NCI-H2107 treated with DMSO at 0.1 percent for 48 hours (cell line): Measurements from ENCODE around the gene DDX24.

Experiments used
- DNase-seq: peaks from one replicate; lab custom pipeline; 2025; ENCODE audit not compliant: unreplicated experiment; lab: John Stamatoyannopoulos, UW

DDX24 gene

GRCh38 chr14:94080621-94081385 is at the start of gene DDX24, which contains the start of gene IFI27L1:
DDX24 (minus strand) TSS chr14:94081202; CDS start chr14:94079742, 1,460 bp downstream.
IFI27L1 (plus strand) TSS chr14:94081310; CDS start chr14:94096938, 15,628 bp downstream.
- DNase-seq, result peak; percentile 89

- no peak for DNase-seq
Measured at GRCh38 chr14:94129758-94130414, 48.9 kb upstream of the DDX24 start.

- peak; percentile 39 for DNase-seq
Measured at GRCh38 chr14:94129111-94129757, 48.2 kb upstream of the DDX24 start, which contains the start of gene IFI27L2. IFI27L2 (minus strand) TSS chr14:94129604; CDS start chr14:94129564, 40 bp downstream.

GRCh38 chr14:94128216-94128839 is 47.3 kb upstream of the DDX24 start:
- no peak for DNase-seq

GRCh38 chr14:94127330-94127729 is 46.3 kb upstream of the DDX24 start:
- DNase-seq, result no peak

- no peak for DNase-seq
Measured at GRCh38 chr14:94126800-94127199, 45.8 kb upstream of the DDX24 start.

- DNase-seq, result no peak
Measured at GRCh38 chr14:94126419-94126677, 45.3 kb upstream of the DDX24 start.

- DNase-seq, result no peak
Measured at GRCh38 chr14:94125659-94126418, 44.8 kb upstream of the DDX24 start.

- no peak for DNase-seq
Measured at GRCh38 chr14:94124582-94125377, 43.8 kb upstream of the DDX24 start.

GRCh38 chr14:94123868-94124267 is 42.9 kb upstream of the DDX24 start:
- no peak for DNase-seq

- no peak for DNase-seq
Measured at GRCh38 chr14:94123296-94123695, 42.3 kb upstream of the DDX24 start.

- DNase-seq, result no peak
Measured at GRCh38 chr14:94122438-94122837, 41.4 kb upstream of the DDX24 start.

- no peak for DNase-seq
Measured at GRCh38 chr14:94121485-94121884, 40.5 kb upstream of the DDX24 start.

- no peak for DNase-seq
Measured at GRCh38 chr14:94120667-94121340, 39.8 kb upstream of the DDX24 start.

- no peak for DNase-seq
Measured at GRCh38 chr14:94119071-94119470, 38.1 kb upstream of the DDX24 start.

- no peak for DNase-seq
Measured at GRCh38 chr14:94117856-94118255, 36.9 kb upstream of the DDX24 start.

GRCh38 chr14:94116701-94117100 is 35.7 kb upstream of the DDX24 start:
- DNase-seq, result no peak

GRCh38 chr14:94115631-94116030 is 34.6 kb upstream of the DDX24 start:
- no peak for DNase-seq

GRCh38 chr14:94115058-94115591 is 34.1 kb upstream of the DDX24 start:
- no peak for DNase-seq
